Endothelial cell of umbilical vein (primary cell): ENCODE results near the gene TMEM62. TPM values are rescaled to one million over a fixed set of nuclear protein-coding genes. Genes with fewer than 3 reads are reported as not detected.

ENCODE experiments used
- BruUV-seq: library from RNA; stranded (reverse); fragments of 400-500 nt; replicated peaks from 2 replicates; lab custom pipeline; 2021; lab: Mats Ljungman, UMichigan
- CTCF ChIA-PET: fragments of 300-600, 350-600 bp; sonication (Branson Sonifier 250); formaldehyde crosslinking; loops from one replicate; lab custom pipeline; 2021; ENCODE audit warnings: antibody characterized with exemption, inconsistent platforms; lab: Charles Lee
- POLR2A ChIA-PET: fragments of 300-600, 350-600 bp; sonication (Branson Sonifier 250); formaldehyde crosslinking; loops from one replicate; lab custom pipeline; 2021; ENCODE audit warnings: antibody characterized with exemption, inconsistent platforms; lab: Charles Lee
- DNase-seq: peaks from one replicate; pipeline ENCODE4 v3.0.0-alpha.2; 2011; ENCODE audit warnings: low read depth, low spot score
- FAIRE-seq: peaks from 2 replicates; lab custom pipeline; 2011; peaks lifted over from hg19 to GRCh38; lab: Jason Lieb, UNC
- H2AFZ ChIP-seq: 2 replicates; pipeline ENCODE4 v1.6.0; 2012; ENCODE audit warnings: low read depth, low read length, control low read depth, inconsistent platforms
- H3K27ac ChIP-seq: 2 replicates; pipeline ENCODE4 v1.5.1; 2011; ENCODE audit warnings: low read depth, mild to moderate bottlenecking, control low read depth, low read length, moderate library complexity; ENCODE audit not compliant: insufficient read depth
- H3K27me3 ChIP-seq, 2 experiments: 2 replicates each; pipeline versions ENCODE4 v1.6.0 to v1.6.1; 2011; ENCODE audit warnings: low read length in 2 of 2, mixed read lengths in 1 of 2; ENCODE audit not compliant: control insufficient read depth in 2 of 2, insufficient read depth in 2 of 2
- H3K36me3 ChIP-seq, 2 experiments: 2 replicates in 1 of 2; 3 replicates in 1 of 2; pipeline ENCODE4 v1.5.1; 2011; ENCODE audit warnings: low read length in 2 of 2, mild to moderate bottlenecking in 1 of 2, moderate library complexity in 1 of 2; ENCODE audit not compliant: control insufficient read depth in 2 of 2, insufficient read depth in 2 of 2; ENCODE audit errors: extremely low read depth in 1 of 2
- H3K4me1 ChIP-seq: 3 replicates; pipeline ENCODE4 v1.5.1; 2011; ENCODE audit warnings: mild to moderate bottlenecking, low read length; ENCODE audit not compliant: control insufficient read depth, insufficient read depth; ENCODE audit errors: extremely low read depth
- H3K4me2 ChIP-seq: 2 replicates; pipeline ENCODE4 v1.6.1; 2011; ENCODE audit warnings: low read length, control low read depth, mixed read lengths; ENCODE audit not compliant: insufficient read depth
- H3K4me3 ChIP-seq, 3 experiments: fragments of 200-600 bp in 1 of 3; sonication (generic), shearing (Covaris generic) in 1 of 3; replicated peaks in 1 of 3; 2 replicates each; pipeline ENCODE4 v1.5.1; 2011 to 2016; ENCODE audit warnings: control low read depth in 3 of 3, low read length in 3 of 3, mild to moderate bottlenecking in 2 of 3, inconsistent platforms in 1 of 3, low read depth in 1 of 3, moderate library complexity in 1 of 3; ENCODE audit not compliant: insufficient read depth in 1 of 3
- H3K79me2 ChIP-seq: 2 replicates; pipeline ENCODE4 v1.6.0; 2012; ENCODE audit warnings: low read length, inconsistent platforms; ENCODE audit not compliant: control insufficient read depth, insufficient read depth
- H3K9ac ChIP-seq: replicated peaks from 2 replicates; pipeline ENCODE3; 2011; ENCODE audit warnings: low read length, control low read depth; ENCODE audit not compliant: insufficient read depth; ENCODE audit errors: extremely low read depth
- H3K9me1 ChIP-seq: replicated peaks from 3 replicates; pipeline ENCODE4 v1.6.0; 2011; ENCODE audit warnings: mild to moderate bottlenecking, low read length; ENCODE audit not compliant: control insufficient read depth, insufficient read depth; ENCODE audit errors: extremely low read depth
- H3K9me3 ChIP-seq: replicated peaks from 2 replicates; pipeline ENCODE4 v1.5.1; 2012; ENCODE audit warnings: low read length, inconsistent platforms; ENCODE audit not compliant: control insufficient read depth, insufficient read depth
- H4K20me1 ChIP-seq: replicated peaks from 2 replicates; pipeline ENCODE3; 2011; ENCODE audit warnings: mild to moderate bottlenecking, low read length; ENCODE audit not compliant: control insufficient read depth, insufficient read depth; ENCODE audit errors: extremely low read depth
- EZH2 ChIP-seq: IDR thresholded peaks from 2 replicates; pipeline ENCODE4 v1.6.1; 2012; ENCODE audit warnings: borderline replicate concordance, low read depth, mild to moderate bottlenecking, moderate library complexity, low read length, inconsistent platforms; ENCODE audit not compliant: severe bottlenecking
- FOS ChIP-seq: IDR thresholded peaks from 2 replicates; pipeline ENCODE4 v1.6.1; 2011; ENCODE audit warnings: mild to moderate bottlenecking, low read length, moderate library complexity, borderline replicate concordance; ENCODE audit not compliant: insufficient read depth
- GATA2 ChIP-seq: IDR thresholded peaks from 2 replicates; pipeline ENCODE4 v1.7.0; 2011; ENCODE audit warnings: low read depth, mild to moderate bottlenecking, moderate library complexity, mixed read lengths, low read length; ENCODE audit not compliant: insufficient read length, insufficient read depth
- JUN ChIP-seq: IDR thresholded peaks from 2 replicates; pipeline ENCODE4 v1.6.1; 2011; ENCODE audit warnings: borderline replicate concordance, low read depth; ENCODE audit not compliant: insufficient read length, insufficient read depth
- MAX ChIP-seq: IDR thresholded peaks from 2 replicates; pipeline ENCODE4 v1.6.1; 2011; ENCODE audit not compliant: insufficient read depth, insufficient read length
- MYC ChIP-seq: IDR thresholded peaks from one replicate; pipeline ENCODE4 v1.6.1; 2011; ENCODE audit warnings: mild to moderate bottlenecking, low read depth, low read length
- POLR2A ChIP-seq: IDR thresholded peaks from 2 replicates; pipeline ENCODE4 v1.6.1; 2012; ENCODE audit warnings: low read depth, mild to moderate bottlenecking, control low read depth, low read length
- POLR2AphosphoS5 ChIP-seq: IDR thresholded peaks from 2 replicates; pipeline ENCODE4 v1.6.1; 2012; ENCODE audit warnings: low read depth, mild to moderate bottlenecking, control low read depth, low read length, moderate library complexity; ENCODE audit not compliant: insufficient read depth
- dilution Hi-C: fragments of 300-500 bp; cut with MboI; formaldehyde crosslinking; loops from one replicate; pipeline ENCODE4 v1.15.0; 2019; ENCODE audit warnings: low sequenced_read_pairs; ENCODE audit not compliant: extremely low pct_ligation_motif_present
- intact Hi-C: fragments of 100-400 bp; cut with micrococcal nuclease; formaldehyde crosslinking; loops from one replicate; pipeline ENCODE4 v1.10.0; 2022
- polyA plus RNA-seq, 4 experiments: library from polyadenylated mRNA; depleted of rRNA in 3 of 4; stranded (reverse) in 3 of 4; unstranded in 1 of 4; fragments of >200 nt; gene quantifications; 2 replicates each; pipeline versions ENCODE4 v1.2.1 to v1.2.3, GENCODE V29; 2011 to 2012; ENCODE audit warnings: missing spikeins in 1 of 4
- total RNA-seq: library from RNA; stranded (reverse); gene quantifications from 2 replicates; pipeline ENCODE4 v1.2.3, GENCODE V29; 2021
- TF ChIP-seq, protein P1 (sequence below), 2 donors: IDR thresholded peaks; 1 replicate in 1 of 2; 2 replicates in 1 of 2; pipeline ENCODE4 v1.5.1; 2011; ENCODE audit warnings: low read length in 2 of 2, mild to moderate bottlenecking in 2 of 2, moderate library complexity in 2 of 2, control low read depth in 1 of 2, inconsistent platforms in 1 of 2, low read depth in 1 of 2; ENCODE audit not compliant: insufficient read depth in 1 of 2; ENCODE audit errors: extremely low read depth in 1 of 2

The TMEM62 gene
- total and polyA plus RNA-seq, 2 donors (not counting 3 experiments of a cell fraction or from before 2014, with no cell fraction given), result 10.4 to 22.2 TPM

- ChIA-PET CTCF (no interaction called here), POLR2A (interaction anchor here (0.6 kb wide), 1 partner anchor 37 kb away, joined by 5 read pairs; no protein-coding TSS in a partner anchor)
- FAIRE-seq (no peak), DNase-seq (no peak)
- intact Hi-C loops, result no loop called here
- no TSS peak for BruUV-seq
- Histone ChIP-seq H3K27me3 (no peaks in the 10 kb centered on the region), H3K4me3 (no peak overlapping the region), H3K36me3 (no peaks in the 10 kb centered on the region), H3K4me2 (no peak overlapping the region), H3K4me1 (peaks cover 6% of the 10 kb centered on the region), H3K9ac (no peak overlapping the region), H3K79me2 (no peaks in the 10 kb centered on the region), H3K9me1 (no peaks in the 10 kb centered on the region), H2AFZ (no peak overlapping the region), H3K9me3 (no peaks in the 10 kb centered on the region), H4K20me1 (no peaks in the 10 kb centered on the region), H3K27ac (no peak overlapping the region)
- no peak for TF ChIP-seq POLR2AphosphoS5
- TF ChIP-seq GATA2, result no peak
- TF ChIP-seq FOS, result no peak
- TF ChIP-seq EZH2, result no peak
- TF ChIP-seq, protein P1, sequence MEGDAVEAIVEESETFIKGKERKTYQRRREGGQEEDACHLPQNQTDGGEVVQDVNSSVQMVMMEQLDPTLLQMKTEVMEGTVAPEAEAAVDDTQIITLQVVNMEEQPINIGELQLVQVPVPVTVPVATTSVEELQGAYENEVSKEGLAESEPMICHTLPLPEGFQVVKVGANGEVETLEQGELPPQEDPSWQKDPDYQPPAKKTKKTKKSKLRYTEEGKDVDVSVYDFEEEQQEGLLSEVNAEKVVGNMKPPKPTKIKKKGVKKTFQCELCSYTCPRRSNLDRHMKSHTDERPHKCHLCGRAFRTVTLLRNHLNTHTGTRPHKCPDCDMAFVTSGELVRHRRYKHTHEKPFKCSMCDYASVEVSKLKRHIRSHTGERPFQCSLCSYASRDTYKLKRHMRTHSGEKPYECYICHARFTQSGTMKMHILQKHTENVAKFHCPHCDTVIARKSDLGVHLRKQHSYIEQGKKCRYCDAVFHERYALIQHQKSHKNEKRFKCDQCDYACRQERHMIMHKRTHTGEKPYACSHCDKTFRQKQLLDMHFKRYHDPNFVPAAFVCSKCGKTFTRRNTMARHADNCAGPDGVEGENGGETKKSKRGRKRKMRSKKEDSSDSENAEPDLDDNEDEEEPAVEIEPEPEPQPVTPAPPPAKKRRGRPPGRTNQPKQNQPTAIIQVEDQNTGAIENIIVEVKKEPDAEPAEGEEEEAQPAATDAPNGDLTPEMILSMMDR (IDR thresholded peaks at IDR 0.05; ENCODE audit: extremely low read depth in 1 of 2, insufficient read depth in 1 of 2, low read depth in 1 of 2, low read length in 2 of 2), result no peak
- TF ChIP-seq MYC, result no peak
- TF ChIP-seq MAX, result no peak
- TF ChIP-seq POLR2A, result no peak
- TF ChIP-seq JUN, result no peak
- dilution Hi-C loops, result no loop called here
These were observed 8.2 kb upstream of the TMEM62 start for GRCh38 chr15:43125100-43125661.
